NCI-H69 (cell line): Measurements from ENCODE around the gene MLLT10.

ENCODE experiments used
- DNase-seq: peaks from one replicate; lab custom pipeline; 2025; lab: John Stamatoyannopoulos, UW

The MLLT10 gene

DNA sequence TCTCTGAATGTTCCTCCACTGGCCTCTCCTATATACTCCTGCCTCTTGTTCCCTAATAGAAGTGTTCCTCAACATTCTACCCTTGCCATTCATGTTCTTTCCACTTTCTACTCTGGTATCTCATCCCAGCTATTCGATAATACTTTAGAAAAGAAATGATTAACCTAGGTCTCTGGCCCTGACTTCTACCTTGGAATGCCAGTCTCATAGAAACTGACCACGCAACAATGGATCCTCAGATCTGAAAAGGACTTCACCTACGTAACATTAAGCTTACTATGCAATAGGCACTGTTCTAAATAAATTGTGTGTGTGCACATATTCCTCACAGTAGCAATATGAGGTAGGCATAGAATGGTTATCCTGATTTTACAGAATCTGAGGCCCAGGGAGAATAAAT is 235.0 kb downstream of the MLLT10 start:
- DNase-seq, result no peak

DNA sequence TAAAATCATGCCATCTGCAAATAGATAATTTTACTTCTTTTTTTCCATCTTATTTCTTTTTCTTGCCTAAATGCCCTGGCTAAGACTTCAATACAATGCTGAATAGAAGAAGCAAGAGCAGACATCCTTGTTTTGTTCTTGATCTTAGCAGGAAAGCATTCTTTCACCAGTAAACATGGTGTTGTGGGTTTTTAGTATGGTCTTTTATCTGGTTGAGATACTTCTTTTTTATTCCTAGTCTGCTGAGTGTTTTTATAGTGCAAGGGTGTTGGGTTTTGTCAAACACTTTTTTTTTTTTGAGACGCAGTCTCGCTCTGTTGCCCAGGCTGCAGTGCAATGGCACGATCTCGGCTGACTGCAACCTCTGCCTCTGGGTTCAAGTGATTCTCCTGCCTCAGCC is 237.2 kb downstream of the MLLT10 start:
- DNase-seq, result no peak

DNA sequence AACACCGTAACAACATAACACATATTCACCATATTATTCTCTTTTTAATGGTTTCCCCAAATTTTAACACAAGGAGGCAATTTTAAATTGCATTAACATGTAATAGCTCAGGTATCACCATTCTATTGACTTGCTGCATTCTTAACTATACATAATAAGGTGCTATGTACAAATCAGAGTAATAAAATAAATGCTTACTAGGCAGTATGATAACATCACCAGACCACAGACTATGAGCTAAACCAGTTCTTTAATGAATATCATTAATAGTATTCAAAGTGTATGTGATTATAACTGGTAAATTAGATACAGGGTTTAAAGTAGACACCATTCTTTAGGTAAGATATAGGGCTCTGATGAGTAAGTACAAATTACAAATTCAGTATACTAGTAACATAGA is 242.9 kb downstream of the MLLT10 start:
- no peak for DNase-seq

DNA sequence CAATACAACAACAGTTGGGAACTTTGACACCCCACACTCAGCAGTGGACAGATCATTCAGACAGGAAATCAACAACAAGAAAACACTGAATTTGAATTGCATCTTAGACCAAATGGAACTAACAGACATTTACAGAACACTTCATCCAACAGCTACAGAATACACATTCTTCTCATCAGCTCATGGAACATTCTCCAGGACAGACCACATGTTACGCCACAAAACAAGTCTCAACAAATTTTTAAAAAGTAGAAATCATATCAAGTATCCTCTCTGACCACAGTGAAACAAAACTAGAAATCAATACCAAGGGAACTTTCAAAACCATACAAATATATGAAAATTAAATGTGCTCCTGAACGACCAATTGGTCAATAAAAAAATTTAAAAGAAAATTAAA is 257.2 kb downstream of the MLLT10 start:
- no peak for DNase-seq
